ENCODE results near the gene ZIC5.

The ZIC5 gene

GRCh38 chr13:99923877-99924582, 47.5 kb downstream of the ZIC5 start:
- H3K36me3 Mint-ChIP-seq (ENCODE audit: low read depth): no peaks in the 10 kb centered on the region
- H3K9me3 Mint-ChIP-seq: peaks cover 3% of the 10 kb centered on the region
- no peaks in the 10 kb centered on the region for H3K4me1 Mint-ChIP-seq (ENCODE audit: low read depth)
- H3K27ac Mint-ChIP-seq: no peak overlapping the region
- H3K4me3 Mint-ChIP-seq: no peak overlapping the region
- no peak for DNase-seq
- peaks cover 23% of the 10 kb centered on the region for H3K27me3 Mint-ChIP-seq

GRCh38 chr13:99922631-99923404, 48.7 kb downstream of the ZIC5 start:
- Mint-ChIP-seq H3K27me3 (peaks cover 15% of the 10 kb centered on the region), H3K4me3 (no peak overlapping the region), H3K27ac (no peak overlapping the region), H3K4me1 (ENCODE audit: low read depth) (no peaks in the 10 kb centered on the region), H3K36me3 (ENCODE audit: low read depth) (no peaks in the 10 kb centered on the region), H3K9me3 (peaks cover 3% of the 10 kb centered on the region)
- DNase-seq: no peak

GRCh38 chr13:99919132-99919531, 52.4 kb downstream of the ZIC5 start:
- Mint-ChIP-seq H3K4me3 (no peak overlapping the region), H3K27ac (no peak overlapping the region), H3K27me3 (peaks cover 11% of the 10 kb centered on the region)

GRCh38 chr13:99916366-99917103, 55.0 kb downstream of the ZIC5 start:
- Mint-ChIP-seq H3K9me3 (no peaks in the 10 kb centered on the region), H3K4me3 (no peak overlapping the region), H3K27me3 (peaks cover 16% of the 10 kb centered on the region), H3K4me1 (ENCODE audit: low read depth) (peaks cover 17% of the 10 kb centered on the region), H3K27ac (no peak overlapping the region), H3K36me3 (ENCODE audit: low read depth) (no peaks in the 10 kb centered on the region)
- DNase-seq: no peak

More at GRCh38 chr13:99919132-99919531, 52.4 kb downstream of the ZIC5 start:
- Mint-ChIP-seq H3K36me3 (ENCODE audit: low read depth) (no peaks in the 10 kb centered on the region), H3K4me1 (ENCODE audit: low read depth) (peaks cover 2% of the 10 kb centered on the region), H3K9me3 (peaks cover 3% of the 10 kb centered on the region)
- no peak for DNase-seq

- DNase-seq: no peak
- Mint-ChIP-seq H3K9me3 (no peaks in the 10 kb centered on the region), H3K36me3 (ENCODE audit: low read depth) (no peaks in the 10 kb centered on the region), H3K27me3 (peaks cover 44% of the 10 kb centered on the region), H3K27ac (no peak overlapping the region), H3K4me3 (no peak overlapping the region), H3K4me1 (ENCODE audit: low read depth) (peaks cover 24% of the 10 kb centered on the region)
Measured at GRCh38 chr13:99913167-99913566, 58.4 kb downstream of the ZIC5 start.
